HepG2 (cell line): ENCODE data around the gene TFDP1. TPM values are rescaled to one million over a fixed set of nuclear protein-coding genes. Genes with fewer than 3 reads are reported as not detected.

Experiments used
- HNF4A ChIP-seq: sonication (generic); formaldehyde crosslinking; IDR thresholded peaks from 2 replicates; pipeline ENCODE4 v1.4.0; 2020; ENCODE audit warnings: missing genetic modification reagents
- KLF6 ChIP-seq: IDR thresholded peaks from 2 replicates; pipeline ENCODE4 v1.8.0; 2016; ENCODE audit warnings: missing biosample characterization, missing genetic modification reagents
- MED1 ChIP-seq: sonication (generic); formaldehyde crosslinking; IDR thresholded peaks from 2 replicates; pipeline ENCODE4 v1.4.0; 2020; ENCODE audit warnings: missing genetic modification reagents
- PHB2 ChIP-seq: fragments of 450-650 bp; IDR thresholded peaks from 2 replicates; pipeline ENCODE4 v1.6.1; 2018; ENCODE audit not compliant: partially characterized antibody
- RBAK ChIP-seq: sonication (generic); formaldehyde crosslinking; IDR thresholded peaks from 2 replicates; pipeline ENCODE4 v1.5.1; 2020; ENCODE audit warnings: mild to moderate bottlenecking, missing genetic modification reagents
- RFXANK ChIP-seq: IDR thresholded peaks from 2 replicates; pipeline ENCODE4 v1.6.1; 2016
- ZBED4 ChIP-seq: sonication (generic); formaldehyde crosslinking; IDR thresholded peaks from 2 replicates; pipeline ENCODE4 v1.4.0; 2020; ENCODE audit warnings: missing genetic modification reagents, borderline replicate concordance
- ZFP90 ChIP-seq: sonication (generic); formaldehyde crosslinking; IDR thresholded peaks from 2 replicates; pipeline ENCODE4 v1.8.0; 2022; ENCODE audit warnings: missing genetic modification reagents, mild to moderate bottlenecking, inconsistent platforms, borderline replicate concordance
- ZMYM3 ChIP-seq: sonication (generic); formaldehyde crosslinking; IDR thresholded peaks from 2 replicates; pipeline ENCODE4 v1.5.1; 2020; ENCODE audit warnings: mild to moderate bottlenecking, missing genetic modification reagents
- ZNF101 ChIP-seq: sonication (generic); formaldehyde crosslinking; IDR thresholded peaks from 2 replicates; pipeline ENCODE4 v1.4.0; 2020; ENCODE audit warnings: mild to moderate bottlenecking, low read depth, missing genetic modification reagents, borderline replicate concordance
- ZNF124 ChIP-seq: sonication (generic); formaldehyde crosslinking; IDR thresholded peaks from 2 replicates; pipeline ENCODE4 v1.4.0; 2020; ENCODE audit warnings: missing genetic modification reagents
- ZNF20 ChIP-seq: sonication (generic); formaldehyde crosslinking; IDR thresholded peaks from 2 replicates; pipeline ENCODE4 v1.4.0; 2020; ENCODE audit warnings: mild to moderate bottlenecking, moderate library complexity, missing genetic modification reagents
- ZNF274 ChIP-seq: sonication (generic); formaldehyde crosslinking; IDR thresholded peaks from 2 replicates; pipeline ENCODE4 v1.5.1; 2020; ENCODE audit warnings: mild to moderate bottlenecking, missing genetic modification reagents
- ZNF350 ChIP-seq: sonication (generic); formaldehyde crosslinking; IDR thresholded peaks from 2 replicates; pipeline ENCODE4 v1.4.0; 2020; ENCODE audit warnings: mild to moderate bottlenecking, low read depth, missing genetic modification reagents, borderline replicate concordance
- ZNF589 ChIP-seq: sonication (generic); formaldehyde crosslinking; conservative IDR thresholded peaks from 2 replicates; pipeline ENCODE4 v1.8.0; 2022; ENCODE audit warnings: mild to moderate bottlenecking, moderate library complexity, missing genetic modification reagents
- ZNF616 ChIP-seq: sonication (generic); formaldehyde crosslinking; IDR thresholded peaks from 2 replicates; pipeline ENCODE4 v1.5.0; 2020; ENCODE audit warnings: low read depth, mild to moderate bottlenecking, missing genetic modification reagents
- ZNF746 ChIP-seq: sonication (generic); formaldehyde crosslinking; IDR thresholded peaks from 2 replicates; pipeline ENCODE4 v1.8.0; 2022; ENCODE audit warnings: mild to moderate bottlenecking, missing genetic modification reagents
- ZNF773 ChIP-seq: sonication (generic); formaldehyde crosslinking; IDR thresholded peaks from 2 replicates; pipeline ENCODE4 v1.4.0; 2020; ENCODE audit warnings: missing genetic modification reagents, borderline replicate concordance
- polyA plus RNA-seq, 8 experiments: library from polyadenylated mRNA; depleted of rRNA in 3 of 8; stranded (reverse) in 7 of 8; unstranded in 1 of 8; fragments of >200 nt; fragmentation: Illumina TruSeq in 4 of 8; extraction: Trizol in 4 of 8; gene quantifications; 2 replicates each; pipeline versions ENCODE4 v1.2.1 to v1.2.3, GENCODE V29; 2011 to 2016; ENCODE audit warnings: low read depth in 4 of 8, missing spikeins in 1 of 8, mixed read lengths in 1 of 8; ENCODE audit not compliant: insufficient read depth in 1 of 8
- total RNA-seq, 5 experiments: library from RNA; depleted of rRNA; stranded (reverse); fragments of >200 nt; fragmentation: Illumina TruSeq; extraction: Trizol; gene quantifications; 2 replicates each; pipeline ENCODE4 v1.2.3, GENCODE V29; 2016; ENCODE audit warnings: low read depth in 1 of 5
- TF ChIP-seq, protein P1 (sequence below): IDR thresholded peaks from 2 replicates; pipeline ENCODE4 v1.6.1; 2012; ENCODE audit warnings: inconsistent platforms
- TF ChIP-seq, protein P2 (sequence below): sonication (generic); formaldehyde crosslinking; IDR thresholded peaks from 2 replicates; pipeline ENCODE4 v1.4.0; 2020; ENCODE audit warnings: mild to moderate bottlenecking, missing genetic modification reagents
- TF ChIP-seq, protein P3 (sequence below): IDR thresholded peaks from 2 replicates; pipeline ENCODE4 v1.6.1; 2012; ENCODE audit warnings: low read length, improper control_type of control experiment

Gene TFDP1
- total and polyA plus RNA-seq, 2 of the 13 experiments (the other 11 are each of a cell fraction or from before 2014, with no cell fraction given) = 38.0 to 84.2 TPM

GRCh38 chr13:113582841-113583631, 1.5 kb upstream of the TFDP1 start (continued):
- TF ChIP-seq, protein P1, sequence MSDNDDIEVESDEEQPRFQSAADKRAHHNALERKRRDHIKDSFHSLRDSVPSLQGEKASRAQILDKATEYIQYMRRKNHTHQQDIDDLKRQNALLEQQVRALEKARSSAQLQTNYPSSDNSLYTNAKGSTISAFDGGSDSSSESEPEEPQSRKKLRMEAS = peak; percentile 61
- no peak for TF ChIP-seq ZNF773 (CRISPR knock-in tag)
- TF ChIP-seq, protein P2, sequence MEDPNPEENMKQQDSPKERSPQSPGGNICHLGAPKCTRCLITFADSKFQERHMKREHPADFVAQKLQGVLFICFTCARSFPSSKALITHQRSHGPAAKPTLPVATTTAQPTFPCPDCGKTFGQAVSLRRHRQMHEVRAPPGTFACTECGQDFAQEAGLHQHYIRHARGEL = no peak
- TF ChIP-seq ZNF589 (CRISPR knock-in tag) = no peak
- TF ChIP-seq KLF6 (CRISPR knock-in tag) = no peak
- no peak for TF ChIP-seq ZNF101 (CRISPR knock-in tag)
- TF ChIP-seq ZNF616 (CRISPR knock-in tag) = 0 out of 2 replicates have a peak, but pooled peaks have one; percentile 43
- no peak for TF ChIP-seq RFXANK (CRISPR knock-in tag)
- TF ChIP-seq ZNF20 (CRISPR knock-in tag) = no peak
- TF ChIP-seq ZNF746 = no peak
- TF ChIP-seq ZMYM3 = no peak
- no peak for TF ChIP-seq ZNF124
- TF ChIP-seq ZNF274 (CRISPR knock-in tag) = no peak
- no peak for TF ChIP-seq RBAK
- no peak for TF ChIP-seq PHB2
- TF ChIP-seq, protein P3, sequence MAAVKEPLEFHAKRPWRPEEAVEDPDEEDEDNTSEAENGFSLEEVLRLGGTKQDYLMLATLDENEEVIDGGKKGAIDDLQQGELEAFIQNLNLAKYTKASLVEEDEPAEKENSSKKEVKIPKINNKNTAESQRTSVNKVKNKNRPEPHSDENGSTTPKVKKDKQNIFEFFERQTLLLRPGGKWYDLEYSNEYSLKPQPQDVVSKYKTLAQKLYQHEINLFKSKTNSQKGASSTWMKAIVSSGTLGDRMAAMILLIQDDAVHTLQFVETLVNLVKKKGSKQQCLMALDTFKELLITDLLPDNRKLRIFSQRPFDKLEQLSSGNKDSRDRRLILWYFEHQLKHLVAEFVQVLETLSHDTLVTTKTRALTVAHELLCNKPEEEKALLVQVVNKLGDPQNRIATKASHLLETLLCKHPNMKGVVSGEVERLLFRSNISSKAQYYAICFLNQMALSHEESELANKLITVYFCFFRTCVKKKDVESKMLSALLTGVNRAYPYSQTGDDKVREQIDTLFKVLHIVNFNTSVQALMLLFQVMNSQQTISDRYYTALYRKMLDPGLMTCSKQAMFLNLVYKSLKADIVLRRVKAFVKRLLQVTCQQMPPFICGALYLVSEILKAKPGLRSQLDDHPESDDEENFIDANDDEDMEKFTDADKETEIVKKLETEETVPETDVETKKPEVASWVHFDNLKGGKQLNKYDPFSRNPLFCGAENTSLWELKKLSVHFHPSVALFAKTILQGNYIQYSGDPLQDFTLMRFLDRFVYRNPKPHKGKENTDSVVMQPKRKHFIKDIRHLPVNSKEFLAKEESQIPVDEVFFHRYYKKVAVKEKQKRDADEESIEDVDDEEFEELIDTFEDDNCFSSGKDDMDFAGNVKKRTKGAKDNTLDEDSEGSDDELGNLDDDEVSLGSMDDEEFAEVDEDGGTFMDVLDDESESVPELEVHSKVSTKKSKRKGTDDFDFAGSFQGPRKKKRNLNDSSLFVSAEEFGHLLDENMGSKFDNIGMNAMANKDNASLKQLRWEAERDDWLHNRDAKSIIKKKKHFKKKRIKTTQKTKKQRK = no peak
- peak; percentile 94 for TF ChIP-seq HNF4A (CRISPR knock-in tag)
- no peak for TF ChIP-seq ZNF350 (CRISPR knock-in tag)
- no peak for TF ChIP-seq ZFP90 (CRISPR knock-in tag)
- peak; percentile 28; the same call in 1 of the 2 replicates for TF ChIP-seq MED1
- no peak for TF ChIP-seq ZBED4 (CRISPR knock-in tag)
